Smooth muscle cell (in vitro differentiated cells): ENCODE results near the gene IARS1. TPM values are rescaled to one million over a fixed set of nuclear protein-coding genes. Genes with fewer than 3 reads are reported as not detected.

Source experiments
- DNase-seq: peaks from one replicate; lab custom pipeline; 2025; ENCODE audit not compliant: unreplicated experiment; lab: John Stamatoyannopoulos, UW
- H2AFZ ChIP-seq: fragments of 200-600 bp; sonication (generic); 2 replicates; pipeline ENCODE4 v1.6.0; 2016; ENCODE audit warnings: antibody characterized with exemption, low read depth, mild to moderate bottlenecking
- H3F3A ChIP-seq: fragments of 200-600 bp; sonication (generic); 2 replicates; pipeline ENCODE4 v1.6.0; 2017; ENCODE audit warnings: antibody characterized with exemption, low read depth
- H3K27ac ChIP-seq: fragments of 200-600 bp; sonication (generic); 2 replicates; pipeline ENCODE4 v1.5.1; 2016; ENCODE audit warnings: low read depth, mild to moderate bottlenecking
- H3K27me3 ChIP-seq: fragments of 200-600 bp; sonication (generic); 2 replicates; pipeline ENCODE4 v1.6.1; 2016; ENCODE audit warnings: low read depth, mild to moderate bottlenecking
- H3K36me3 ChIP-seq: fragments of 200-600 bp; sonication (generic); 2 replicates; pipeline ENCODE4 v1.5.1; 2016; ENCODE audit warnings: low read depth
- H3K4me1 ChIP-seq: fragments of 200-600 bp; sonication (generic); 2 replicates; pipeline ENCODE4 v1.5.1; 2016; ENCODE audit warnings: low read depth
- H3K4me2 ChIP-seq: fragments of 200-600 bp; sonication (generic); 2 replicates; pipeline ENCODE4 v1.6.0; 2016; ENCODE audit warnings: mild to moderate bottlenecking
- H3K4me3 ChIP-seq: fragments of 200-600 bp; sonication (generic); 2 replicates; pipeline ENCODE4 v1.5.1; 2016; ENCODE audit warnings: mild to moderate bottlenecking
- H3K79me2 ChIP-seq: fragments of 200-600 bp; sonication (generic); 2 replicates; pipeline ENCODE4 v1.6.0; 2016; ENCODE audit warnings: low read depth, mild to moderate bottlenecking
- H3K9ac ChIP-seq: fragments of 200-600 bp; sonication (generic); 2 replicates; pipeline ENCODE4 v1.6.0; 2016; ENCODE audit warnings: low read depth
- H3K9me3 ChIP-seq: fragments of 200-600 bp; sonication (generic); replicated peaks from 2 replicates; pipeline ENCODE4 v1.5.1; 2016; ENCODE audit warnings: low read depth
- H4K20me1 ChIP-seq: fragments of 200-600 bp; sonication (generic); 2 replicates; pipeline ENCODE4 v1.6.0; 2016; ENCODE audit warnings: low read depth
- WGBS: methylation state at CpG from one replicate; pipeline ENCODE4 v1.1.7; 2016; ENCODE audit warnings: low lambda C conversion rate; 5-methylcytosine and 5-hydroxymethylcytosine counted together
- polyA plus RNA-seq: library from polyadenylated mRNA; unstranded; fragments of >200 nt; fragmentation: Nextera tagmentation; extraction: Ambion mirVana; gene quantifications from 2 replicates; pipeline ENCODE4 v1.2.1, GENCODE V29; 2016
- total RNA-seq: library from RNA; depleted of rRNA; stranded (reverse); fragments of >200 nt; gene quantifications from 2 replicates; pipeline ENCODE4 v1.2.3, GENCODE V29; 2014
- TF ChIP-seq, protein P1 (sequence below): fragments of 200-600 bp; sonication (generic); IDR thresholded peaks from 2 replicates; pipeline ENCODE4 v1.5.1; 2017; ENCODE audit warnings: borderline replicate concordance, mild to moderate bottlenecking, antibody characterized with exemption; ENCODE audit not compliant: insufficient read depth, poor library complexity, severe bottlenecking

IARS1 gene
- total and polyA plus RNA-seq, 2 experiments from 2014 or later = 93.0 to 150 TPM

DNA sequence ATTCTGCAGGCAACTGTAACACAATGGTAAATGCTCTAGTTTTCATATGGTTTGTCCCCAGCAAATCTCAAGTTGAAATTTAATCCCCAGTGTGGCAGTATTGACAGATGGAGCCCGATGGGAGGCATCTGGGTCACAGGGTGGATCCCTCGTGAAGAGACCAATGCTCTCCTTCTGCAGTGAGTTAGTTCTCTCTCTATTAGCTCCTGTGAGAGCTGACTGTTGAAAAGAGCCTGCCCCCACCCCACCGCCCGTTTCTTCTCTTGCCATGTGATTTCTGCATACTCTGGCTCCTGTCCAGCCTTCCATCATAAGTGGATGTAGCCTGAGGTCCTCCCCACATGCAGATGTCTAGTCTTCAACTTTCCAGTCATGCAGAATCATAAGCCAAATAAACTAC, 27.0 kb downstream of the IARS1 start:
- Histone ChIP-seq H2AFZ (no peak overlapping the region), H3K4me1 (no peaks in the 10 kb centered on the region), H3K4me3 (no peak overlapping the region), H3K36me3 (peaks cover 38% of the 10 kb centered on the region), H3K4me2 (no peak overlapping the region), H3K9ac (no peak overlapping the region), H3K27me3 (no peaks in the 10 kb centered on the region), H3K9me3 (no peaks in the 10 kb centered on the region), H3K27ac (no peak overlapping the region), H3F3A (peaks cover 6% of the 10 kb centered on the region), H4K20me1 (no peaks in the 10 kb centered on the region), H3K79me2 (peaks cover 12% of the 10 kb centered on the region)
- TF ChIP-seq, protein P1, sequence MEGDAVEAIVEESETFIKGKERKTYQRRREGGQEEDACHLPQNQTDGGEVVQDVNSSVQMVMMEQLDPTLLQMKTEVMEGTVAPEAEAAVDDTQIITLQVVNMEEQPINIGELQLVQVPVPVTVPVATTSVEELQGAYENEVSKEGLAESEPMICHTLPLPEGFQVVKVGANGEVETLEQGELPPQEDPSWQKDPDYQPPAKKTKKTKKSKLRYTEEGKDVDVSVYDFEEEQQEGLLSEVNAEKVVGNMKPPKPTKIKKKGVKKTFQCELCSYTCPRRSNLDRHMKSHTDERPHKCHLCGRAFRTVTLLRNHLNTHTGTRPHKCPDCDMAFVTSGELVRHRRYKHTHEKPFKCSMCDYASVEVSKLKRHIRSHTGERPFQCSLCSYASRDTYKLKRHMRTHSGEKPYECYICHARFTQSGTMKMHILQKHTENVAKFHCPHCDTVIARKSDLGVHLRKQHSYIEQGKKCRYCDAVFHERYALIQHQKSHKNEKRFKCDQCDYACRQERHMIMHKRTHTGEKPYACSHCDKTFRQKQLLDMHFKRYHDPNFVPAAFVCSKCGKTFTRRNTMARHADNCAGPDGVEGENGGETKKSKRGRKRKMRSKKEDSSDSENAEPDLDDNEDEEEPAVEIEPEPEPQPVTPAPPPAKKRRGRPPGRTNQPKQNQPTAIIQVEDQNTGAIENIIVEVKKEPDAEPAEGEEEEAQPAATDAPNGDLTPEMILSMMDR = no peak
- 99% methylated on average over 4 of the region's 4 CpGs for WGBS
- DNase-seq = no peak

DNA sequence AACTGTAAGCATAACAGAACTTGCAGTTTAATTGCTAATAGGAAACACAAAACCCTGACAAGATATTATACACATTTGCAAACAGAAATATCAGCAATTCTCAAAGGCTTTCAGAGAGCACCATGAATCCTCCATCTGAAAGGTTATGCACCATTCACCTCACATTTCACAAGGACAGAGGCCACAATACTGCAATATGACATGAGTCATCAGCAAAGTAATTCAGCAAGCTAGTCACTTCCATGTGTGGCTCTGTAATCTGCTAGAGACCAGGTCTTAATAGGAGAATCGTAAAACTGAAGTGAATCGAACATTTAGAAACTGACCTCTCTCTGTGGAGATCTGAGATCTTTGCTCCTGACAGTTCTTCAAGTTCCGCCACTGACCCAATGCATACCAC, 28.3 kb downstream of the IARS1 start:
- Histone ChIP-seq H3K9me3 (no peaks in the 10 kb centered on the region), H3K9ac (no peak overlapping the region), H3K4me1 (no peaks in the 10 kb centered on the region), H3K27ac (no peak overlapping the region), H3K79me2 (peaks cover 8% of the 10 kb centered on the region), H3K36me3 (peaks cover 28% of the 10 kb centered on the region), H4K20me1 (no peaks in the 10 kb centered on the region), H3K4me3 (no peak overlapping the region), H2AFZ (no peak overlapping the region), H3K27me3 (no peaks in the 10 kb centered on the region), H3K4me2 (no peak overlapping the region), H3F3A (no peaks in the 10 kb centered on the region)
- TF ChIP-seq, protein P1 = no peak
- 89% methylated on average over 3 of the region's 3 CpGs for WGBS
- no peak for DNase-seq

DNA sequence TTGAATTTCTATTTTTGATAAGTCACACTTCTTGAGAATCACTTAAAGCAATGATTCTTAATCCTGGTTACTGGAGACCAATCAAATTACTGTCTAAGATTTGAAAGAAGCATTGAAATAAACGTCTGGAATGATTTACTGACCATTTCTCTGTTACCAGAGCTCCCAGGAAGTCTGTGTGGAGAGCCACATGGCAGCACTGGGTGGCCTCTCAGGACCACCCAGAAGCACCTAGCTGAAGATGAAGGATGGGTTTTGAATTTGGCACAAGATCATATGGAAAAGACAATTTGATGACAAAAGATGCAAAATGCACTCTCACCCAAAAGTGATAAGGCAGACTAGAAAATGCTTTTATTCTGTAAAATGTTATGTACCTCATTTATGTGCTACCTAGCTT, 30.4 kb downstream of the IARS1 start:
- H4K20me1 ChIP-seq = no peaks in the 10 kb centered on the region
- no peak overlapping the region for H3K4me3 ChIP-seq
- no peak overlapping the region for H3K4me2 ChIP-seq
- H3K27me3 ChIP-seq = no peaks in the 10 kb centered on the region
- peaks cover 17% of the 10 kb centered on the region for H3K36me3 ChIP-seq
- H3K79me2 ChIP-seq = peaks cover 3% of the 10 kb centered on the region
- no peak overlapping the region for H3K9ac ChIP-seq
- no peak overlapping the region for H2AFZ ChIP-seq
- no peak for DNase-seq
- H3F3A ChIP-seq = no peaks in the 10 kb centered on the region
- no peaks in the 10 kb centered on the region for H3K9me3 ChIP-seq
- H3K4me1 ChIP-seq = no peaks in the 10 kb centered on the region
- 77% methylated on average over 1 of the region's 1 CpG for WGBS
- no peak overlapping the region for H3K27ac ChIP-seq
- TF ChIP-seq, protein P1 = no peak

DNA sequence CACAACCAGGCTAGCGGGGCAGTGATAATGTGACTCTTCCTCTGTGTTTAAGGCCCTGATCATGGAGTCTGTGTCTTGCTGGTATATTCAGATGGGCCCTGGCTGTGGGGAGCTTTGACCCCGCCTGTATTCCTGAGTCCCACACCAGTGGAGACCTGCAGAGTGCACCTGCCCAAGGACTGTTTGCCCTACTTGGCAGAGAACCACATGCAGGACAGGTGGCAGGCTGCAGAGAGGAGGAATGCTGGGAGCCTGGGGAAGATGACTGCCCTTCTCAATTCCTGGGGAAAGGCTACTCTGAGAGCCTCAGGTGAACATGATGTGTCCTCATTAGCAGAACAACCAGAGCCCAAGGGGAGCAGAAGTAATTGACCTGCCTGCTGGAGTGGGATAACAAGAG, 36.2 kb downstream of the IARS1 start:
- Histone ChIP-seq H3K9me3 (no peaks in the 10 kb centered on the region), H3K27me3 (no peaks in the 10 kb centered on the region), H3K27ac (no peak overlapping the region), H3K9ac (no peak overlapping the region), H2AFZ (no peak overlapping the region), H3K4me3 (no peak overlapping the region), H4K20me1 (no peaks in the 10 kb centered on the region), H3K36me3 (peaks cover 33% of the 10 kb centered on the region), H3K4me2 (no peak overlapping the region), H3K79me2 (no peaks in the 10 kb centered on the region), H3F3A (no peaks in the 10 kb centered on the region), H3K4me1 (no peaks in the 10 kb centered on the region)
- WGBS = 100% methylated on average over 2 of the region's 2 CpGs
- TF ChIP-seq, protein P1 = no peak
- no peak for DNase-seq
